NOMO-1 (cell line): ENCODE data around the gene VAX1.
"Not testable (repeated sequence)": the region's sequence is repeated elsewhere in the genome, so short reads cannot be mapped to it uniquely, and the experiment has no call there.

ENCODE experiments used
- DNase-seq, 2 experiments: peaks; one replicate each; lab custom pipeline; 2025; ENCODE audit not compliant: unreplicated experiment in 2 of 2; lab: John Stamatoyannopoulos, UW

VAX1 gene

GRCh38 chr10:117084421-117085246, 53.4 kb downstream of the VAX1 start:
- not testable (repeated sequence) for DNase-seq
